Activated T-cell treated with anti-CD3 and anti-CD28 coated beads for 1 hour (primary cell): ENCODE results near the gene HSD17B13.
"Not testable (repeated sequence)": the region's sequence is repeated elsewhere in the genome, so short reads cannot be mapped to it uniquely, and the experiment has no call there.

Experiments
- DNase-seq: peaks from one replicate; pipeline ENCODE4 v3.0.0-alpha.2; 2020; ENCODE audit warnings: low read depth

HSD17B13 gene

GRCh38 chr4:87315000-87315399, 7.7 kb downstream of the HSD17B13 start:
- DNase-seq: not testable (repeated sequence)

- DNase-seq: no peak
Measured at GRCh38 chr4:87313756-87314155, 8.9 kb downstream of the HSD17B13 start.

- no peak for DNase-seq
Measured at GRCh38 chr4:87311684-87312083, 11.0 kb downstream of the HSD17B13 start.

GRCh38 chr4:87310691-87311335, 11.9 kb downstream of the HSD17B13 start:
- DNase-seq: no peak

- DNase-seq: no peak
Measured at GRCh38 chr4:87309625-87310024, 13.1 kb downstream of the HSD17B13 start.

GRCh38 chr4:87306056-87306455, 16.6 kb downstream of the HSD17B13 start:
- no peak for DNase-seq

- no peak for DNase-seq
Measured at GRCh38 chr4:87305562-87305961, 17.1 kb downstream of the HSD17B13 start.

- no peak for DNase-seq
Measured at GRCh38 chr4:87304745-87305432, 17.8 kb downstream of the HSD17B13 start.

GRCh38 chr4:87299898-87300297, 22.8 kb downstream of the HSD17B13 start:
- DNase-seq: no peak

- no peak for DNase-seq
Measured at GRCh38 chr4:87298362-87298761, 24.3 kb downstream of the HSD17B13 start.

GRCh38 chr4:87294911-87295310, 27.8 kb downstream of the HSD17B13 start:
- not testable (repeated sequence) for DNase-seq

- DNase-seq: not testable (repeated sequence)
Measured at GRCh38 chr4:87293889-87294288, 28.8 kb downstream of the HSD17B13 start.

GRCh38 chr4:87286970-87287369, 35.7 kb downstream of the HSD17B13 start:
- DNase-seq: no peak

- DNase-seq: not testable (repeated sequence)
Measured at GRCh38 chr4:87284268-87284667, 38.4 kb downstream of the HSD17B13 start.

- no peak for DNase-seq
Measured at GRCh38 chr4:87283151-87283550, 39.5 kb downstream of the HSD17B13 start.

- DNase-seq: no peak
Measured at GRCh38 chr4:87281603-87282002, 41.1 kb downstream of the HSD17B13 start.

GRCh38 chr4:87278335-87278794, 44.3 kb downstream of the HSD17B13 start:
- DNase-seq: no peak

GRCh38 chr4:87275311-87275710, 47.4 kb downstream of the HSD17B13 start:
- no peak for DNase-seq

- DNase-seq: no peak
Measured at GRCh38 chr4:87274803-87275202, 47.9 kb downstream of the HSD17B13 start.

- DNase-seq: no peak
Measured at GRCh38 chr4:87274327-87274726, 48.4 kb downstream of the HSD17B13 start.

GRCh38 chr4:87270825-87271224, 51.9 kb downstream of the HSD17B13 start:
- no peak for DNase-seq

- no peak for DNase-seq
Measured at GRCh38 chr4:87270144-87270543, 52.5 kb downstream of the HSD17B13 start.

GRCh38 chr4:87268411-87268810, 54.3 kb downstream of the HSD17B13 start:
- DNase-seq: no peak

- no peak for DNase-seq
Measured at GRCh38 chr4:87266986-87267385, 55.7 kb downstream of the HSD17B13 start.
